Measurements from ENCODE around the gene DLGAP1.

Gene DLGAP1

GRCh38 chr18:4264347-4264791 lies 190.7 kb downstream of the DLGAP1 start:
- no peak for TF ChIP-seq CTCF (IDR thresholded peaks at IDR 0.05; ENCODE audit: insufficient read depth, low read length)
- TF ChIP-seq POLR2AphosphoS5 (IDR thresholded peaks at IDR 0.05; ENCODE audit: low read depth): no peak
- Histone ChIP-seq H3K27me3 (ENCODE audit: insufficient read depth, poor library complexity, severe bottlenecking) (no peaks in the 10 kb centered on the region), H3K4me3 (replicated peaks; ENCODE audit: insufficient read depth, low read length) (no peak overlapping the region), H3K27ac (replicated peaks) (no peak overlapping the region)
- DNase-seq (ENCODE audit: low read depth in 1 of 2, low spot score in 1 of 2): no peak

- no peak overlapping the region for H3K27ac ChIP-seq (replicated peaks)
- TF ChIP-seq REST (IDR thresholded peaks at IDR 0.05; ENCODE audit: insufficient replicate concordance, low read depth) (no peak), GABPA (IDR thresholded peaks at IDR 0.05; ENCODE audit: low read depth) (no peak), POLR2AphosphoS5 (IDR thresholded peaks at IDR 0.05; ENCODE audit: low read depth) (no peak), SPI1 (IDR thresholded peaks at IDR 0.05; ENCODE audit: borderline replicate concordance, low read depth) (no peak), CTCF (IDR thresholded peaks at IDR 0.05; ENCODE audit: insufficient read depth, low read length) (no peak)
- no peak for DNase-seq (ENCODE audit: low read depth in 1 of 2, low spot score in 1 of 2)
- H3K4me3 ChIP-seq (replicated peaks; ENCODE audit: insufficient read depth, low read length): no peak overlapping the region
- no peaks in the 10 kb centered on the region for H3K27me3 ChIP-seq (ENCODE audit: insufficient read depth, poor library complexity, severe bottlenecking)
Measured at GRCh38 chr18:4260107-4260506, 195.0 kb downstream of the DLGAP1 start.

GRCh38 chr18:4256766-4257417 lies 198.2 kb downstream of the DLGAP1 start:
- no peak overlapping the region for H3K27ac ChIP-seq (replicated peaks)
- no peak for TF ChIP-seq CTCF (IDR thresholded peaks at IDR 0.05; ENCODE audit: insufficient read depth, low read length)
- no peak for TF ChIP-seq SPI1 (IDR thresholded peaks at IDR 0.05; ENCODE audit: borderline replicate concordance, low read depth)
- no peak for TF ChIP-seq REST (IDR thresholded peaks at IDR 0.05; ENCODE audit: insufficient replicate concordance, low read depth)
- no peak for TF ChIP-seq POLR2AphosphoS5 (IDR thresholded peaks at IDR 0.05; ENCODE audit: low read depth)
- TF ChIP-seq GABPA (IDR thresholded peaks at IDR 0.05; ENCODE audit: low read depth): no peak
- no peak overlapping the region for H3K4me3 ChIP-seq (replicated peaks; ENCODE audit: insufficient read depth, low read length)
- H3K27me3 ChIP-seq (ENCODE audit: insufficient read depth, poor library complexity, severe bottlenecking): no peaks in the 10 kb centered on the region
- DNase-seq (ENCODE audit: low read depth in 1 of 2, low spot score in 1 of 2): no peak

- Histone ChIP-seq H3K4me3 (replicated peaks; ENCODE audit: insufficient read depth, low read length) (no peak overlapping the region), H3K27me3 (ENCODE audit: insufficient read depth, poor library complexity, severe bottlenecking) (no peaks in the 10 kb centered on the region), H3K27ac (replicated peaks) (no peak overlapping the region)
- no peak for DNase-seq (ENCODE audit: low read depth in 1 of 2, low spot score in 1 of 2)
- no peak for TF ChIP-seq GABPA (IDR thresholded peaks at IDR 0.05; ENCODE audit: low read depth)
- no peak for TF ChIP-seq REST (IDR thresholded peaks at IDR 0.05; ENCODE audit: insufficient replicate concordance, low read depth)
- no peak for TF ChIP-seq SPI1 (IDR thresholded peaks at IDR 0.05; ENCODE audit: borderline replicate concordance, low read depth)
- no peak for TF ChIP-seq POLR2AphosphoS5 (IDR thresholded peaks at IDR 0.05; ENCODE audit: low read depth)
- TF ChIP-seq CTCF (IDR thresholded peaks at IDR 0.05; ENCODE audit: insufficient read depth, low read length): no peak
Measured at GRCh38 chr18:4254840-4255239, 200.3 kb downstream of the DLGAP1 start.

Measured in HL-60 (cell line).